Measurements from ENCODE around the gene BANP. TPM values are rescaled to one million over a fixed set of nuclear protein-coding genes. Genes with fewer than 3 reads are reported as not detected.
"Not testable (repeated sequence)": the region's sequence is repeated elsewhere in the genome, so short reads cannot be mapped to it uniquely, and the experiment has no call there.

BANP gene
- total RNA-seq, 1 experiment from 2014 or later, result 18.4 TPM

DNA sequence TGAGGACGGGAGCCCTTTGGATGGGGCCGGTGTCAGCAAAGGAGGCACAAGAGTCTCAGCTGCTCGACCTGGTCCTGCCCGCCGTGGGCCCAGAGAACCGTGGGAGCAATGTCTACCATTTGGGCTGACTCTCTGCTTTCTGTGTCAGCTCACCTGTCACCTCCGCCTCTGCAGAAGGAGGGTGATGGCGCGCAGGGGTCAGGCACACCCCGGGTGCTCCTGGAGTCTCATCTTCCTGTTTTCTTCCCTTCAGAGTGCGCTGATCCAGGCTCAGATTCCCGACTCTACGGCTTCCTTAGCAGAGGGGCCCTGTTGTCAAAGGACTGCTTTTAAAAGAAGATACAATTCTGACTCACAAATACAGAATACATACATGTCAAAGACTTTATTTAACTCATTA lies 167.1 kb downstream of the BANP start:
- H3K4me1 ChIP-seq, result no peaks in the 10 kb centered on the region
- no peaks in the 10 kb centered on the region for H3K27me3 ChIP-seq
- DNase-seq, result no peak
- no peaks in the 10 kb centered on the region for H3K36me3 ChIP-seq
- no peaks in the 10 kb centered on the region for H3K9me3 ChIP-seq (replicated peaks)
- H3K4me3 ChIP-seq, result no peak overlapping the region
- H3K27ac ChIP-seq, result no peak overlapping the region

DNA sequence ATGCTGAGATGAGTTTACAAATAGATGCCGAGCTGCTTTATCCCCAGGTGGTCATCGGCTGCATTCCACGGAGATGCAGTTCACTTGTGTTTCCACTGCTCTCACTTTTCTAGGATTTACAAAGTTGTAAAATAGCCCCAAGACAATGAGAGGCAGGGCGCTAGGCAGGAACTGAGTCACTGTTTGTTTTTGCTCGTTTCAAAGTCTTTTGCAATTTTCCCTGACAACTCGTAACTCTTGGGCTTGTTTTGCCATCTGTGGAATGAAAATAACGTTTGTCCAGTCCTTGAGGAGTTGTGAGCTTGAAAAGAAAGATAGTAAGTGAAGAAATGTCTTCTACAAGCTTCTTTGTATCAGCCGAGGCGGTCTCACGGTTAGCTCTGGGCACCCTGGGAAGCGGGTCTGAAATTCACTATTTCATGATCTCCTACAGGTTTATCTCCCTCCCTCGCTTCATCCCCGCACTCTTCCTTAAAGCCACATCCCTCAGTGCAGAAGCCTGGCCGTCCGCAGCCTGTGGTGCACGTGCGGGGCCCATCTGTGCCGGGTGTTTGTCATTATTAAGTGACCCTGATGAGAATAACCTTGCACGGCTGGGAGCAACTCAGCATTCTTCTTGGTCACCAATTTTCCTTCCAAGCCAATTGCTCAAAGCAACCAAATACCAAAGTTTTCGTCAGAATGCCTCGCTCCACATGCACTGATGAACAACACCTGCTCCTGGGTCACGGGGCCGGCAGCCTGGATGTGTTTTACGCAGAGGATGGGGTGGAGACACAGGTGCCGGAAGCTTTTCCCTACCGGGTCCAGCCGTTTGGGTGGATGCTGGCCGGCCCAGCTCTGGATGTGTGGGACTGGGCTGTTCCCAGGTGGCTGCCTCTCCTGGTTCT lies 167.9 kb downstream of the BANP start:
- H3K9me3 ChIP-seq (replicated peaks); H3K4me3 ChIP-seq; H3K27me3 ChIP-seq; H3K36me3 ChIP-seq; H3K27ac ChIP-seq; DNase-seq; H3K4me1 ChIP-seq: not testable (repeated sequence)

DNA sequence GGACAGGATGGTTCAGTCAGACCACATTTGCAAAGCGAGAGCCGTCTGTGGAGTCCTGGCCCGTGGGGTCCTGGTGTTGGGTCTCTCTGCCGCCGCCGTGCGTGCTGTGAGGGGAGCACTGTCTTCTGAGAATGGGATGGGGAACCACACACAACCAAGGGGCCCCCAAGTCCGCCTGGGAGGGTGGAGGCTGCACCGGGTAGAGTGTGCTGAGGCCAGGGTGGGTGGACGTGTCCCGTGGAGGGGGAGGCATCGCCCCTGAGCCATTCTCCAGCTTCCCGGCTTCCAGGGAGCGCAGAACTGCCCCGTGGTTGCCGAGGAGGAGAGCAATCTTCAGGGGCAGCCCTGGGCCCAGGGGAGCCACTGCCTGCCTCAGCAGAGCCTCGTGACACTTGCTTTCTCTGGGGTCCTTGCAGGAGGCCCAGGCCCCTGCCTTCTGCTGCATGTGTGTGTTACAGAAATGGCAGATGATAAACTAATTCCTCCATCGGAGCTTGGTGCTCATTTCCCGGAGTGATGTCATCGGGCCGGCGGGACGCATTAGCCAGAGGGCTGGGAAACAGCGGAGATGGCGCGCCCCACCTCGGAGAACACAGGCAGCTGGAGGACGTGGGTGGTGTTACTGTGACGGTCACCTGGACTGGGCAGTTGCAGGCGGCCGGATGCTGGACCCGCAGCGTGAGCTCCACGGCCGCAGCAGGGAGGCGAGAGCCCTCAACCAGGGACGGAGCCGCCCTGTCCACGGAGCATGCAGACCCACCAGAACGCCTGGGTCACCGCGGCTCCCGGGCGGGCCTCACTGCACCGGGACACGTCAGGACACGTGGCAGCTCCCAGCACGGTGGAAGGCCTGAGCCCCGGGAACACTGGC lies 168.9 kb downstream of the BANP start:
- not testable (repeated sequence) for H3K27me3 ChIP-seq; H3K27ac ChIP-seq; DNase-seq; H3K36me3 ChIP-seq; H3K4me1 ChIP-seq; H3K9me3 ChIP-seq (replicated peaks); H3K4me3 ChIP-seq

DNA sequence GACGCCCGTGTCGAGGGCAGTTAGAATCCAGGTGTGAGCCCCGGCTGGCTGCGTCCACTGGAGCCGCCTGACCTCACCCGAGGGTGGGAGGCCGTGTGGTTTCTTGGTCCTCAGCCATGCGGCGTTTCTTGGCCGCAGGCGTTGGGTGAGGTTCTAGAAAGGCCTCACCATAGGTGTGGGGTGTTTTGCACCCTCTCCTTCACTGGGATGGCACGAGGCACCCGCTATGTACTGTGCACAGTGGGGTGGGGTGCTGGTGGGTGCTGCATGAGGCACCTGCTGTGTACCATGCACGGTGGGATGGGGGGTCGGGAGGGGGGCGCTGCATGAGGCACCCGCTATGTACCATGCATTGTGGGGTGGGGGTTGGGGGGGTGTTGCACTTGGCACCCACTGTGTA lies 169.6 kb downstream of the BANP start:
- no peak overlapping the region for H3K4me3 ChIP-seq
- H3K27me3 ChIP-seq, result no peaks in the 10 kb centered on the region
- H3K27ac ChIP-seq, result no peak overlapping the region
- no peaks in the 10 kb centered on the region for H3K9me3 ChIP-seq (replicated peaks)
- no peaks in the 10 kb centered on the region for H3K36me3 ChIP-seq
- no peak for DNase-seq
- no peaks in the 10 kb centered on the region for H3K4me1 ChIP-seq

DNA sequence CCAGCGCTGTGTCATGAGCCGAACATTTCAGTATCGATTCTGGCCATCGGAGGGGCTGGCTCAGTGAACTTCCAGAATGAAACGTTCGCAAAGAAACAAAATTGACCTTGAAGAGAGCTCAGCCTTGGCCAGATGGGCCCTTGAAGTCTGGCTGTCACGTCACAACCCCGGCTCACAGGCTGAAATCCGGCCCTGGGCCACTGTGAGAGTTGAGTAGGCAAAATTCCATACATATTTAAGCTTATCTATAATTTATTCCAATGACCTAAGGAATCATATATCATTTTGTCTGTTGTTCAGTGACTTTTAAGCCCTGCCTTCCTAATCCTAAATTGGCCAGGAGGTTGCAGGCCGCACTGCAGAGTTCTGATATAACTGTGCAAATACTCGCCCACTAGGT lies 170.2 kb downstream of the BANP start:
- H3K4me3 ChIP-seq; DNase-seq; H3K36me3 ChIP-seq; H3K27me3 ChIP-seq; H3K27ac ChIP-seq; H3K9me3 ChIP-seq (replicated peaks); H3K4me1 ChIP-seq: not testable (repeated sequence)

DNA sequence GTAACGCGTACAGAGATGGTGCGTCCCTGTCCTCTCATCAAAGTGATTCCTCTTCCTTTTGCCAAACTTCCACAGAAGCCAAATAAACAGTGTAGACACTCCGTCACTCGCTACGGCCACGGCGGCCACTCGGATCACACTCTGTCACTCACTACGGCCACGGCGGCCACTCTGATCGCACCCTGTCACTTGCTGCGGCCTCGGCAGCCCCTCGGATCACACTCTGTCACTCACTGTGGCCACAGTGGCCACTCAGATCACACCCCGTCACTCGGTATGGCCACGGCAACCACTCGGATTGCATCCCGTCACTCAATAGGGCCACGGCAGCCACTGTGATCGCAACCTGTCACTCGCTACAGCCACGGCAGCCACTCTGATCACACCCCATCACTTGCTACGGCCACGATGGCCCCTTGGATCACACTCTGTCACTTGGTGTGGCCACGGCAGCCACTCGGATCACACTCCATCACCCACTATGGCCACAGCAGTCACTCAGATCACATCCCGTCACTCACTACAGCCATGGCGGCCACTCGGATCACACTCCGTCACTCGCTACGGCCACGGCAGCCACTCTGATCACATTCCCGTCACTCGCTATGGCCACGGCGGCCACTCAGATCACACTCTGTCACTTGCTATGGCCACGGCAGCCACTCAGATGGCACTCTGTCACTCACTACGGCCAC lies 170.8 kb downstream of the BANP start:
- no peak for DNase-seq
- H3K36me3 ChIP-seq, result no peaks in the 10 kb centered on the region
- H3K27ac ChIP-seq, result no peak overlapping the region
- no peaks in the 10 kb centered on the region for H3K4me1 ChIP-seq
- no peaks in the 10 kb centered on the region for H3K9me3 ChIP-seq (replicated peaks)
- H3K27me3 ChIP-seq, result no peaks in the 10 kb centered on the region
- H3K4me3 ChIP-seq, result no peak overlapping the region

Other genes with a start within 250 kb of the BANP start
- 19.2 and 25.9 TPM in 2 replicates for gene KLHDC4, start 185.4 kb upstream of the BANP start, total RNA-seq (2014; rRNA removed; shearing (Covaris generic))
- 73.8 and 79.8 TPM in 2 replicates for gene SLC7A5, start 81.9 kb upstream of the BANP start, total RNA-seq (2014; rRNA removed; shearing (Covaris generic))
- not detected in 2 replicates for gene CA5A, start 14.9 kb upstream of the BANP start, total RNA-seq (2014; rRNA removed; shearing (Covaris generic))

All from SJCRH30 (cell line).